Measurements from ENCODE around the gene MED15.

Gene MED15, protein sequence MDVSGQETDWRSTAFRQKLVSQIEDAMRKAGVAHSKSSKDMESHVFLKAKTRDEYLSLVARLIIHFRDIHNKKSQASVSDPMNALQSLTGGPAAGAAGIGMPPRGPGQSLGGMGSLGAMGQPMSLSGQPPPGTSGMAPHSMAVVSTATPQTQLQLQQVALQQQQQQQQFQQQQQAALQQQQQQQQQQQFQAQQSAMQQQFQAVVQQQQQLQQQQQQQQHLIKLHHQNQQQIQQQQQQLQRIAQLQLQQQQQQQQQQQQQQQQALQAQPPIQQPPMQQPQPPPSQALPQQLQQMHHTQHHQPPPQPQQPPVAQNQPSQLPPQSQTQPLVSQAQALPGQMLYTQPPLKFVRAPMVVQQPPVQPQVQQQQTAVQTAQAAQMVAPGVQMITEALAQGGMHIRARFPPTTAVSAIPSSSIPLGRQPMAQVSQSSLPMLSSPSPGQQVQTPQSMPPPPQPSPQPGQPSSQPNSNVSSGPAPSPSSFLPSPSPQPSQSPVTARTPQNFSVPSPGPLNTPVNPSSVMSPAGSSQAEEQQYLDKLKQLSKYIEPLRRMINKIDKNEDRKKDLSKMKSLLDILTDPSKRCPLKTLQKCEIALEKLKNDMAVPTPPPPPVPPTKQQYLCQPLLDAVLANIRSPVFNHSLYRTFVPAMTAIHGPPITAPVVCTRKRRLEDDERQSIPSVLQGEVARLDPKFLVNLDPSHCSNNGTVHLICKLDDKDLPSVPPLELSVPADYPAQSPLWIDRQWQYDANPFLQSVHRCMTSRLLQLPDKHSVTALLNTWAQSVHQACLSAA

GRCh38 chr22:20507253-20508066, at the start of gene MED15:
MED15 (plus strand) TSS chr22:20507610; CDS start chr22:20507679, 69 bp downstream.
- no peak for TF ChIP-seq CTCF (IDR thresholded peaks at IDR 0.05)

GRCh38 chr22:20458530-20459151, 48.8 kb upstream of the MED15 start:
- no peak for TF ChIP-seq CTCF (IDR thresholded peaks at IDR 0.05)

- no peak for TF ChIP-seq CTCF (IDR thresholded peaks at IDR 0.05)
Measured at GRCh38 chr22:20459152-20459542, 48.3 kb upstream of the MED15 start.

DNA sequence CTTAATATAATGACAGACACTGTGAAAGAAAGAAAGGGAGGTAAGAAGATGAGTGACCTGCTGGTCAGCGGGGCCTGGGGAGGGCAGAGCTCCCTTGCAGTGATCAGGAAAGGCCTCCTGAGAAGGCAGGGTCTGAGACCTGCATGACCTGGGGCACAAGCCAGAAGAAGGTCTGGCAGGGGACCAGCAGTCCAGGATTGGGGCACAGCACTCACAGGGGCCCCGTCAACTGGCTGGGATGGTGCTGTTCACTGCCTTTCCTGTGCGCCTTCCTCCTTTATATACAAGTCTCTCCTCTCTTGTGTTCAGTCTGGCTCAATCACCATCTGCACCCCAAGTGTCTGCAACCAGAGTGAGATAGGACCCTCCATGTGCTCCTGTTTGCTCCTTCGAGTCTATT, 47.5 kb upstream of the MED15 start:
- no peak for TF ChIP-seq CTCF (IDR thresholded peaks at IDR 0.05)

DNA sequence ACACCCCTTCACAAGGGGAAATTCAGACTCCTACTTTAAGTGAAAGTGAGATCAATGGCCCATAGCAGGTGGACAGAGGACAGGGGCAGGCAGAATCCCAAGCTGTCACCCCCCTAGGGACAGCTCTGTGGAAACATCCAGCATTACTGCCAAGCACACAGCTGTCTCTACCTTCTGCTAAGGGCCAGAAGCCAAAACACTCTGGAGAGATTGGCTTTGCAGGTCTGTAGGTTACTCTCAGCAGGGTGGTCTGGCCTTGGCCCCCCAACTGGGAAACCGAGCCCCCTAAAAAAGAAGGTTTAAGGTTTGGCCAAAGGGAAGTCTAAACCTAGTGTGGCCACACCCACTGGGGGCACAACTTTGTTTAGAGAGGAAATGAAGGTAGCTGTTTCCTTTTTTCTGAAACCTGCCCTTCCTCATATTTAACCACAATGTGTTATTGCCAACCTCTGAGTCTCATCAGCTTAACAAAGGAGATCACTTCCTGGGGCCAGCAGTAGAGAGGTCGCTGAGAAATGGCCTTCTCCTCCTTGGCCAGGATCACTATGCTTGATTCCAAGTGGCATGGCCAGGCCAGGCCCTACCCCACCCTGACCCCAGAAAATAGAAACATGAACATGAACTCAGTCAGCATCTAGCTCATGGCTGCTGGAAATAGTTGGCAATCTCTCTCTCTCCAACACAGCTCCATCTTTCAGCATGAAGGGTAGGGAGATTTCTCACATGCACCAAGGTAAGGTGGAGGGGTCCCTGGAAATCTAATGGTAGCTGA, 43.9 kb upstream of the MED15 start:
- no peak for TF ChIP-seq CTCF (IDR thresholded peaks at IDR 0.05)

GRCh38 chr22:20464096-20464614, 43.3 kb upstream of the MED15 start:
- TF ChIP-seq CTCF (IDR thresholded peaks at IDR 0.05) = no peak
